Effector memory CD4-positive, alpha-beta T cell (primary cell): ENCODE results near the gene CUL1.

Experiments used
- DNase-seq, 3 donors: peaks; one replicate each; pipeline ENCODE4 v3.0.0-alpha.2; 2020
- H3K27ac ChIP-seq: 2 replicates; pipeline ENCODE4 v1.7.0; 2013; ENCODE audit warnings: mild to moderate bottlenecking, low read length, moderate library complexity; ENCODE audit not compliant: insufficient read depth, poor library complexity, severe bottlenecking
- H3K27me3 ChIP-seq: replicated peaks from 2 replicates; pipeline ENCODE4 v1.7.0; 2013; ENCODE audit warnings: mild to moderate bottlenecking, low read length; ENCODE audit not compliant: insufficient read depth, control insufficient read depth, poor library complexity, severe bottlenecking
- H3K36me3 ChIP-seq: 2 replicates; pipeline ENCODE4 v1.7.0; 2013; ENCODE audit warnings: mild to moderate bottlenecking, low read length, moderate library complexity; ENCODE audit not compliant: control insufficient read depth, insufficient read depth
- H3K4me1 ChIP-seq: 2 replicates; pipeline ENCODE4 v1.7.0; 2013; ENCODE audit warnings: low read length, mild to moderate bottlenecking; ENCODE audit not compliant: control insufficient read depth, insufficient read depth, poor library complexity, severe bottlenecking
- H3K4me3 ChIP-seq: 2 replicates; pipeline ENCODE4 v1.7.0; 2013; ENCODE audit warnings: low read length, low read depth, mild to moderate bottlenecking; ENCODE audit not compliant: insufficient read depth, poor library complexity, severe bottlenecking
- H3K9me3 ChIP-seq: 2 replicates; pipeline ENCODE4 v1.7.0; 2013; ENCODE audit warnings: mild to moderate bottlenecking, low read length, moderate library complexity; ENCODE audit not compliant: control insufficient read depth

The CUL1 gene

DNA sequence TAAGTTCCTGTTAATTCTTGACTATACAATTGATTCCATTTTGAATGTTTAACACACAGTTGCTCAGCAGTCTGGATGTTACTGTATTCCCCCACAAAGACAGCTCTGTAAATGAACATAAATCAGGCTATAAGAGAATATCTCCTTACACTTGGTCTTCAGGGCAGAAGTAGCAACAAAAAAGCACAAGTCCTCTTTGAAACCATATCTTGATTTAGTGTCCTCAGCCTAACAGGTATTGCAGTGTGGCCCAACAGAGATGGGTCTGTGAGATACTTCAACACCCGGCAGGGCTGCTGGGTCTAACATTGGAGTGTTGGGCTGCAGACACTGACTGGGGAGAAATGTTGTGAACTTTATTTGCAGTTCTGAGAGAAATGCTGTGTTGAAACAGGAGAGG is 75.8 kb downstream of the CUL1 start:
- Histone ChIP-seq H3K4me1 (peaks cover 17% of the 10 kb centered on the region), H3K9me3 (no peaks in the 10 kb centered on the region), H3K36me3 (peaks cover 11% of the 10 kb centered on the region), H3K27ac (no peak overlapping the region), H3K4me3 (no peak overlapping the region), H3K27me3 (no peaks in the 10 kb centered on the region)
- no peak for DNase-seq

- Histone ChIP-seq H3K4me1 (no peaks in the 10 kb centered on the region), H3K27ac (no peak overlapping the region), H3K4me3 (no peak overlapping the region), H3K27me3 (no peaks in the 10 kb centered on the region), H3K9me3 (no peaks in the 10 kb centered on the region), H3K36me3 (peaks cover 43% of the 10 kb centered on the region)
- no peak for DNase-seq
These were observed 84.2 kb downstream of the CUL1 start for GRCh38 chr7:148782757-148783456.

GRCh38 chr7:148783801-148784527 is 85.3 kb downstream of the CUL1 start:
- DNase-seq: no peak
- H3K36me3 ChIP-seq: peaks cover 48% of the 10 kb centered on the region
- no peaks in the 10 kb centered on the region for H3K4me1 ChIP-seq
- H3K4me3 ChIP-seq: no peak overlapping the region
- no peaks in the 10 kb centered on the region for H3K9me3 ChIP-seq
- H3K27me3 ChIP-seq: no peaks in the 10 kb centered on the region
- no peak overlapping the region for H3K27ac ChIP-seq

DNA sequence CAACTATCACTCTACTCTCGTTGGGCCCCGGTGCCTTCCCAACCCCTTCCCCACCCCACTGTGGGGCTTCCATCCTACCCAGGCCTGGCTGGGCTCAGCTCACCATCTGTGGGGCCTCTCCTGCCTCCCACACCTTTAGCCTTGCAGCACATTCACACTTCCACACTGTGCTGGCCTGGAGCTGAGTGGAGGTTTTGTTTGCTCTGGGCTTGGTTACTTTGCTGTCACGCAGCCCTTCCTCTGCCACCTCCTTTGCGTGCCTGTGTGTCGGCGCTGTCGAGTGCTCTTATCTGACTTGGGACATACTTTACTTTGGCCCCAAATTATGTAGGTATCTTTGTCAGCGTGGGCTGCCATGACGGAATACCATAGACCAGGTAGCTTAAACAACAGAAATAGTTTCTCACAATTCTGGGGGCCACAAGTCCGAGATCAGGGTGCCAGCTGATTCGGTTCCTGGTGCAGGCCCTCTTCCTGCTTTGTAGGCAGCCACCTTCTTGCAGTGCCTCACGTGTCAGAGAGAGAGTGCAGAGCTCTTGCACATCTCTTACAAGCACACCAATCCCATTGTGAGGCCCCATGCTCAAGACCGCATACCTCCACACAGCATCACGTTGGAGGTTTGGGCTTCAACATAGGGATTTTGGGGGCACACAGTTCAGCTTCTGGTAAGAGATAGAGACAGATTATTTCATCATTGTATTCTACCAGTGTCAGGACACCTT is 89.0 kb downstream of the CUL1 start:
- Histone ChIP-seq H3K4me3 (no peak overlapping the region), H3K27ac (no peak overlapping the region)
- DNase-seq: no peak

GRCh38 chr7:148789220-148789619 is 90.5 kb downstream of the CUL1 start:
- H3K4me3 ChIP-seq: no peak overlapping the region
- peaks cover 79% of the 10 kb centered on the region for H3K36me3 ChIP-seq
- no peaks in the 10 kb centered on the region for H3K27me3 ChIP-seq
- H3K4me1 ChIP-seq: no peaks in the 10 kb centered on the region
- no peaks in the 10 kb centered on the region for H3K9me3 ChIP-seq
- no peak for DNase-seq
- H3K27ac ChIP-seq: no peak overlapping the region

More for the DNA sequence above, 89.0 kb downstream of the CUL1 start:
- Histone ChIP-seq H3K9me3 (no peaks in the 10 kb centered on the region), H3K4me1 (no peaks in the 10 kb centered on the region), H3K27me3 (no peaks in the 10 kb centered on the region), H3K36me3 (peaks cover 79% of the 10 kb centered on the region)

GRCh38 chr7:148790131-148790726 is 91.5 kb downstream of the CUL1 start:
- no peak for DNase-seq
- Histone ChIP-seq H3K27me3 (no peaks in the 10 kb centered on the region), H3K4me1 (no peaks in the 10 kb centered on the region), H3K36me3 (peaks cover 79% of the 10 kb centered on the region), H3K4me3 (no peak overlapping the region), H3K9me3 (no peaks in the 10 kb centered on the region), H3K27ac (no peak overlapping the region)

- Histone ChIP-seq H3K36me3 (peaks cover 76% of the 10 kb centered on the region), H3K27ac (no peak overlapping the region), H3K4me1 (no peaks in the 10 kb centered on the region), H3K27me3 (no peaks in the 10 kb centered on the region), H3K9me3 (no peaks in the 10 kb centered on the region), H3K4me3 (no peak overlapping the region)
- DNase-seq: no peak
These were observed 92.1 kb downstream of the CUL1 start for GRCh38 chr7:148790850-148791249.

GRCh38 chr7:148791546-148791945 is 92.8 kb downstream of the CUL1 start:
- Histone ChIP-seq H3K4me1 (no peaks in the 10 kb centered on the region), H3K9me3 (no peaks in the 10 kb centered on the region), H3K4me3 (no peak overlapping the region), H3K27me3 (no peaks in the 10 kb centered on the region), H3K36me3 (peaks cover 74% of the 10 kb centered on the region), H3K27ac (no peak overlapping the region)
- no peak for DNase-seq

DNA sequence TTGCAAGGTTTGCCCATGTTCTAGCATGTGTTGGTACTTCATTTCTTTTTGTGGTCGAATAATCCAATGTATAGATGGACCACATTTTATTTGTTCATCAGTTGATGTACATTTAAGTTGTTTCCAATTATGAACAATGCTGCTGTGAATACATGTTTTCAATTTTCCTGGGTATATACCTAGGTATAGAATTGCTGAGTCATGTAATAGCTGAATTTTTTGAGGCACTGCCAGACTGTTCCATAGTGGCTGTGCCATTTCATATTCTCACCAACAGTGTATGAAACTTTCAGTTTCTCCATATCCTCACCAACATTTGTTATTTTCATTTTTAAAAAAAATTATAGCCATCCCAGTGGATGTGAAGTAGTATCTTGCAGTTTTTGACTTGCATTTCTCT is 94.9 kb downstream of the CUL1 start:
- H3K36me3 ChIP-seq: peaks cover 75% of the 10 kb centered on the region
- H3K4me3 ChIP-seq: no peak overlapping the region
- H3K27me3 ChIP-seq: no peaks in the 10 kb centered on the region
- no peak overlapping the region for H3K27ac ChIP-seq
- DNase-seq: no peak
- no peaks in the 10 kb centered on the region for H3K4me1 ChIP-seq
- H3K9me3 ChIP-seq: no peaks in the 10 kb centered on the region
